ENCODE measurements around the gene NPSR1.
"Not testable (repeated sequence)": the region's sequence is repeated elsewhere in the genome, so short reads cannot be mapped to it uniquely, and the experiment has no call there.

Gene NPSR1

GRCh38 chr7:34879871-34880270 lies 221.9 kb downstream of the NPSR1 start:
- Histone ChIP-seq H3K27ac (ENCODE audit: low read depth, low read length) (no peak overlapping the region), H3K9me2 (replicated peaks; ENCODE audit: control insufficient read depth, low read length) (no peaks in the 10 kb centered on the region), H4K20me1 (ENCODE audit: control insufficient read depth, insufficient read depth, low read depth, low read length) (no peaks in the 10 kb centered on the region), H3K36me3 (ENCODE audit: control insufficient read depth, low read length) (no peaks in the 10 kb centered on the region), H3K4me1 (ENCODE audit: control insufficient read depth, low read length) (no peaks in the 10 kb centered on the region), H3K79me2 (ENCODE audit: control insufficient read depth, low read length) (no peaks in the 10 kb centered on the region), H3F3A (ENCODE audit: control insufficient read depth, insufficient read depth) (no peaks in the 10 kb centered on the region), H3K27me3 (ENCODE audit: control insufficient read depth, low read length) (no peaks in the 10 kb centered on the region), H3K9me3 (ENCODE audit: control insufficient read depth, insufficient read depth, low read length) (peaks cover 5% of the 10 kb centered on the region; the same call in 1 of the 2 replicates), H3K4me3 (ENCODE audit: low read length) (no peak overlapping the region), H3K4me2 (ENCODE audit: low read length) (no peak overlapping the region)
- TF ChIP-seq, protein P1, sequence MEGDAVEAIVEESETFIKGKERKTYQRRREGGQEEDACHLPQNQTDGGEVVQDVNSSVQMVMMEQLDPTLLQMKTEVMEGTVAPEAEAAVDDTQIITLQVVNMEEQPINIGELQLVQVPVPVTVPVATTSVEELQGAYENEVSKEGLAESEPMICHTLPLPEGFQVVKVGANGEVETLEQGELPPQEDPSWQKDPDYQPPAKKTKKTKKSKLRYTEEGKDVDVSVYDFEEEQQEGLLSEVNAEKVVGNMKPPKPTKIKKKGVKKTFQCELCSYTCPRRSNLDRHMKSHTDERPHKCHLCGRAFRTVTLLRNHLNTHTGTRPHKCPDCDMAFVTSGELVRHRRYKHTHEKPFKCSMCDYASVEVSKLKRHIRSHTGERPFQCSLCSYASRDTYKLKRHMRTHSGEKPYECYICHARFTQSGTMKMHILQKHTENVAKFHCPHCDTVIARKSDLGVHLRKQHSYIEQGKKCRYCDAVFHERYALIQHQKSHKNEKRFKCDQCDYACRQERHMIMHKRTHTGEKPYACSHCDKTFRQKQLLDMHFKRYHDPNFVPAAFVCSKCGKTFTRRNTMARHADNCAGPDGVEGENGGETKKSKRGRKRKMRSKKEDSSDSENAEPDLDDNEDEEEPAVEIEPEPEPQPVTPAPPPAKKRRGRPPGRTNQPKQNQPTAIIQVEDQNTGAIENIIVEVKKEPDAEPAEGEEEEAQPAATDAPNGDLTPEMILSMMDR (IDR thresholded peaks at IDR 0.05; ENCODE audit: low read depth, low read length, poor library complexity, severe bottlenecking) = no peak
- TF ChIP-seq EZH2phosphoT487 (IDR thresholded peaks at IDR 0.05; ENCODE audit: borderline replicate concordance, low read length) = no peak

GRCh38 chr7:34883855-34884254 lies 225.8 kb downstream of the NPSR1 start:
- not testable (repeated sequence) for H3K27me3 ChIP-seq (ENCODE audit: control insufficient read depth, low read length); H3K36me3 ChIP-seq (ENCODE audit: control insufficient read depth, low read length); H3K9me2 ChIP-seq (replicated peaks; ENCODE audit: control insufficient read depth, low read length); H3K4me2 ChIP-seq (ENCODE audit: low read length); H3K27ac ChIP-seq (ENCODE audit: low read depth, low read length); H3K9me3 ChIP-seq (ENCODE audit: control insufficient read depth, insufficient read depth, low read length); H4K20me1 ChIP-seq (ENCODE audit: control insufficient read depth, insufficient read depth, low read depth, low read length); H3F3A ChIP-seq (ENCODE audit: control insufficient read depth, insufficient read depth); H3K4me1 ChIP-seq (ENCODE audit: control insufficient read depth, low read length); H3K4me3 ChIP-seq (ENCODE audit: low read length); H3K79me2 ChIP-seq (ENCODE audit: control insufficient read depth, low read length)

DNA sequence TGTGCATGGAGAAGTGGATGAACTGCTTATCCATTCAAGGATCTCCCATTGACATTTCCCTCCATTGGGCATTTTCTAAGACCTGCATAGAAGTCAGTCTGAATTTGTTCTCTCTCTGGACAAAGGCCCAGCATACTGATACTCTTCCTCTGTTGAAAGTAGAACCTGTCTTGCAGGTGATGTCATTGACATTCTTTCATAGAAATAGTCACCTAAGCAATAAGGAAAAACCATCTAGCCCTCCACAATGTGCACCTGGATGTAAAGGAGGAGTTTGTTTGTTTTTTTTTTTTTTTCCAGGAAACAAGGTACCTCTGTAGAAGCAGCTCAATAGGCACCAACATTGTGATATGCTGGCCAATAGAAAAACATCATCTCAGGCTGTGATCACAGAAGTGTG lies 228.8 kb downstream of the NPSR1 start:
- no peaks in the 10 kb centered on the region for H3F3A ChIP-seq (ENCODE audit: control insufficient read depth, insufficient read depth)
- H4K20me1 ChIP-seq (ENCODE audit: control insufficient read depth, insufficient read depth, low read depth, low read length) = no peaks in the 10 kb centered on the region
- H3K36me3 ChIP-seq (ENCODE audit: control insufficient read depth, low read length) = no peaks in the 10 kb centered on the region
- H3K4me1 ChIP-seq (ENCODE audit: control insufficient read depth, low read length) = no peaks in the 10 kb centered on the region
- H3K4me2 ChIP-seq (ENCODE audit: low read length) = no peak overlapping the region
- no peak overlapping the region for H3K4me3 ChIP-seq (ENCODE audit: low read length)
- no peaks in the 10 kb centered on the region for H3K79me2 ChIP-seq (ENCODE audit: control insufficient read depth, low read length)
- H3K9me3 ChIP-seq (ENCODE audit: control insufficient read depth, insufficient read depth, low read length) = peaks cover 5% of the 10 kb centered on the region; the same call in 1 of the 2 replicates
- H3K9me2 ChIP-seq (replicated peaks; ENCODE audit: control insufficient read depth, low read length) = no peaks in the 10 kb centered on the region
- no peaks in the 10 kb centered on the region for H3K27me3 ChIP-seq (ENCODE audit: control insufficient read depth, low read length)
- H3K27ac ChIP-seq (ENCODE audit: low read depth, low read length) = no peak overlapping the region
- TF ChIP-seq EZH2phosphoT487 (IDR thresholded peaks at IDR 0.05; ENCODE audit: borderline replicate concordance, low read length) = no peak
- TF ChIP-seq, protein P1 (IDR thresholded peaks at IDR 0.05; ENCODE audit: low read depth, low read length, poor library complexity, severe bottlenecking) = no peak

- H4K20me1 ChIP-seq (ENCODE audit: control insufficient read depth, insufficient read depth, low read depth, low read length) = no peaks in the 10 kb centered on the region
- H3F3A ChIP-seq (ENCODE audit: control insufficient read depth, insufficient read depth) = no peaks in the 10 kb centered on the region
- no peaks in the 10 kb centered on the region for H3K4me1 ChIP-seq (ENCODE audit: control insufficient read depth, low read length)
- H3K4me3 ChIP-seq (ENCODE audit: low read length) = no peak overlapping the region
- TF ChIP-seq, protein P1 (IDR thresholded peaks at IDR 0.05; ENCODE audit: low read depth, low read length, poor library complexity, severe bottlenecking) = no peak
- TF ChIP-seq EZH2phosphoT487 (IDR thresholded peaks at IDR 0.05; ENCODE audit: borderline replicate concordance, low read length) = no peak
- H3K27ac ChIP-seq (ENCODE audit: low read depth, low read length) = no peak overlapping the region
- no peaks in the 10 kb centered on the region for H3K27me3 ChIP-seq (ENCODE audit: control insufficient read depth, low read length)
- no peaks in the 10 kb centered on the region for H3K9me2 ChIP-seq (replicated peaks; ENCODE audit: control insufficient read depth, low read length)
- H3K79me2 ChIP-seq (ENCODE audit: control insufficient read depth, low read length) = no peaks in the 10 kb centered on the region
- H3K36me3 ChIP-seq (ENCODE audit: control insufficient read depth, low read length) = no peaks in the 10 kb centered on the region
- no peak overlapping the region for H3K4me2 ChIP-seq (ENCODE audit: low read length)
- H3K9me3 ChIP-seq (ENCODE audit: control insufficient read depth, insufficient read depth, low read length) = 0 out of 2 replicates have a peak, but pooled peaks cover 4% of the 10 kb centered on the region
Observed at GRCh38 chr7:34889951-34890350, 231.9 kb downstream of the NPSR1 start.

Data from DOHH2 (cell line).